KOPT-K1 (cell line): ENCODE measurements around the gene UMPS.
"Not testable (repeated sequence)": the region's sequence is repeated elsewhere in the genome, so short reads cannot be mapped to it uniquely, and the experiment has no call there.

Source experiments
- H3K27ac ChIP-seq: fragments of 200-600 bp; sonication (generic); 2 replicates; pipeline ENCODE4 v1.5.1; 2016; ENCODE audit warnings: antibody characterized with exemption, mild to moderate bottlenecking, low read depth, low read length; ENCODE audit not compliant: poor library complexity, severe bottlenecking
- H3K36me3 ChIP-seq: fragments of 200-600 bp; sonication (generic); 2 replicates; pipeline ENCODE4 v1.5.1; 2017; ENCODE audit warnings: antibody characterized with exemption, mild to moderate bottlenecking, low read length, moderate library complexity; ENCODE audit not compliant: insufficient read depth
- H3K9me3 ChIP-seq: fragments of 200-600 bp; sonication (generic); 2 replicates; pipeline ENCODE4 v1.5.1; 2017; ENCODE audit warnings: antibody characterized with exemption, low read length, mild to moderate bottlenecking; ENCODE audit not compliant: insufficient read depth, poor library complexity, severe bottlenecking

The UMPS gene

GRCh38 chr3:124699051-124699450 is 31.2 kb upstream of the UMPS start:
- Histone ChIP-seq H3K27ac (no peak overlapping the region), H3K9me3 (no peaks in the 10 kb centered on the region), H3K36me3 (no peaks in the 10 kb centered on the region)

GRCh38 chr3:124699686-124700396 is 30.4 kb upstream of the UMPS start:
- Histone ChIP-seq H3K9me3 (no peaks in the 10 kb centered on the region), H3K36me3 (no peaks in the 10 kb centered on the region), H3K27ac (no peak overlapping the region)

GRCh38 chr3:124700880-124701684 is 29.2 kb upstream of the UMPS start:
- Histone ChIP-seq H3K27ac (no peak overlapping the region), H3K36me3 (no peaks in the 10 kb centered on the region), H3K9me3 (no peaks in the 10 kb centered on the region)

GRCh38 chr3:124701687-124702086 is 28.6 kb upstream of the UMPS start:
- Histone ChIP-seq H3K36me3 (no peaks in the 10 kb centered on the region), H3K27ac (no peak overlapping the region), H3K9me3 (no peaks in the 10 kb centered on the region)

- Histone ChIP-seq H3K36me3 (no peaks in the 10 kb centered on the region), H3K9me3 (no peaks in the 10 kb centered on the region), H3K27ac (no peak overlapping the region)
Measured at GRCh38 chr3:124702950-124703349, 27.3 kb upstream of the UMPS start.

GRCh38 chr3:124705552-124705951 is 24.7 kb upstream of the UMPS start:
- no peaks in the 10 kb centered on the region for H3K36me3 ChIP-seq

GRCh38 chr3:124707223-124707622 is 23.0 kb upstream of the UMPS start:
- H3K36me3 ChIP-seq, H3K27ac ChIP-seq, H3K9me3 ChIP-seq: not testable (repeated sequence)

More at GRCh38 chr3:124705552-124705951, 24.7 kb upstream of the UMPS start:
- Histone ChIP-seq H3K9me3 (no peaks in the 10 kb centered on the region), H3K27ac (no peak overlapping the region)

- H3K9me3 ChIP-seq = no peaks in the 10 kb centered on the region
- H3K27ac ChIP-seq = no peak overlapping the region
- H3K36me3 ChIP-seq = no peaks in the 10 kb centered on the region
Measured at GRCh38 chr3:124707656-124708062, 22.6 kb upstream of the UMPS start.

- Histone ChIP-seq H3K27ac (no peak overlapping the region), H3K9me3 (no peaks in the 10 kb centered on the region), H3K36me3 (no peaks in the 10 kb centered on the region)
Measured at GRCh38 chr3:124714223-124714853, 15.9 kb upstream of the UMPS start.

GRCh38 chr3:124722589-124722988 is 7.7 kb upstream of the UMPS start:
- no peaks in the 10 kb centered on the region for H3K36me3 ChIP-seq
- no peak overlapping the region for H3K27ac ChIP-seq
- no peaks in the 10 kb centered on the region for H3K9me3 ChIP-seq

GRCh38 chr3:124730941-124731297 is 667 bp downstream of the UMPS start:
- Histone ChIP-seq H3K27ac (peak overlapping the region; percentile 84), H3K9me3 (no peaks in the 10 kb centered on the region), H3K36me3 (peaks cover 30% of the 10 kb centered on the region)

GRCh38 chr3:124731760-124732159 is 1.5 kb downstream of the UMPS start:
- H3K27ac ChIP-seq = no peak overlapping the region
- H3K9me3 ChIP-seq = no peaks in the 10 kb centered on the region
- H3K36me3 ChIP-seq = peaks cover 38% of the 10 kb centered on the region

- Histone ChIP-seq H3K9me3 (no peaks in the 10 kb centered on the region), H3K27ac (no peak overlapping the region), H3K36me3 (peaks cover 97% of the 10 kb centered on the region)
Measured at GRCh38 chr3:124741027-124741426, 10.8 kb downstream of the UMPS start.

GRCh38 chr3:124745756-124746155 is 15.5 kb downstream of the UMPS start:
- no peaks in the 10 kb centered on the region for H3K9me3 ChIP-seq
- no peak overlapping the region for H3K27ac ChIP-seq
- peaks cover 68% of the 10 kb centered on the region for H3K36me3 ChIP-seq

GRCh38 chr3:124747111-124747981 is 17.1 kb downstream of the UMPS start:
- no peak overlapping the region for H3K27ac ChIP-seq
- no peaks in the 10 kb centered on the region for H3K9me3 ChIP-seq
- H3K36me3 ChIP-seq = peaks cover 52% of the 10 kb centered on the region
